Stimulated activated CD8-positive, alpha-beta memory T cell treated with anti-CD3 and anti-CD28 coated beads, Interleukin-4, amount 100 ng/mL, for 1 hour (primary cell): Measurements from ENCODE around the gene TMPRSS12.
"Not testable (repeated sequence)": the region's sequence is repeated elsewhere in the genome, so short reads cannot be mapped to it uniquely, and the experiment has no call there.

Experiments
- DNase-seq, 2 donors: peaks; one replicate each; pipeline ENCODE4 v3.0.0-alpha.2; 2020; ENCODE audit warnings: low read depth in 2 of 2, low spot score in 1 of 2

The TMPRSS12 gene, protein sequence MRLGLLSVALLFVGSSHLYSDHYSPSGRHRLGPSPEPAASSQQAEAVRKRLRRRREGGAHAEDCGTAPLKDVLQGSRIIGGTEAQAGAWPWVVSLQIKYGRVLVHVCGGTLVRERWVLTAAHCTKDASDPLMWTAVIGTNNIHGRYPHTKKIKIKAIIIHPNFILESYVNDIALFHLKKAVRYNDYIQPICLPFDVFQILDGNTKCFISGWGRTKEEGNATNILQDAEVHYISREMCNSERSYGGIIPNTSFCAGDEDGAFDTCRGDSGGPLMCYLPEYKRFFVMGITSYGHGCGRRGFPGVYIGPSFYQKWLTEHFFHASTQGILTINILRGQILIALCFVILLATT

GRCh38 chr12:50842637-50843493, at the start of gene TMPRSS12:
Gene TMPRSS12 (plus strand): TSS chr12:50842926. CDS start chr12:50842965, 39 bp downstream.
- DNase-seq: no peak

- no peak for DNase-seq
Measured at GRCh38 chr12:50799908-50800307, 42.8 kb upstream of the TMPRSS12 start.

- no peak for DNase-seq
Measured at GRCh38 chr12:50803230-50803875, 39.4 kb upstream of the TMPRSS12 start.

- no peak for DNase-seq
Measured at GRCh38 chr12:50806176-50806575, 36.5 kb upstream of the TMPRSS12 start.

DNA sequence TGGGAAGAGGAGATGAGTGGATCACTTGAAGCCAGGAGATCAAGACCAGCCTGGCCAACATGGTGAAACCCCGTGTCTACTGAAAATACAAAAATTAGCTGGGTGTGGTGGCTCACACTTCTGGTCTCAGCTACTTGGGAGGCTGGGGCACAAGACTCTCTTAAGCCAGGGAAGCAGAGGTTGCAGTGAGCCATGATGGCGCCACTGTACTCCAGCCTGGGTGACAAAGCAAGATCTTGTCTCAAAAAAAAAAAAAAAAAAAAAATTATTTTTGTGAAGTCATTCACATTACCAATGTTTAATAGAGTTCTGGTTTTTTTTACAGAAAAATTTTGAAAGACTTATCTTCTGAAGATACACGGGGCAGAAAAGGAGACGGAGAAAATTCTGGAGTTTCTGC, 33.6 kb upstream of the TMPRSS12 start:
- DNase-seq: not testable (repeated sequence)

- not testable (repeated sequence) for DNase-seq
Measured at GRCh38 chr12:50814921-50815320, 27.8 kb upstream of the TMPRSS12 start.

GRCh38 chr12:50820177-50820576, 22.5 kb upstream of the TMPRSS12 start:
- no peak for DNase-seq

DNA sequence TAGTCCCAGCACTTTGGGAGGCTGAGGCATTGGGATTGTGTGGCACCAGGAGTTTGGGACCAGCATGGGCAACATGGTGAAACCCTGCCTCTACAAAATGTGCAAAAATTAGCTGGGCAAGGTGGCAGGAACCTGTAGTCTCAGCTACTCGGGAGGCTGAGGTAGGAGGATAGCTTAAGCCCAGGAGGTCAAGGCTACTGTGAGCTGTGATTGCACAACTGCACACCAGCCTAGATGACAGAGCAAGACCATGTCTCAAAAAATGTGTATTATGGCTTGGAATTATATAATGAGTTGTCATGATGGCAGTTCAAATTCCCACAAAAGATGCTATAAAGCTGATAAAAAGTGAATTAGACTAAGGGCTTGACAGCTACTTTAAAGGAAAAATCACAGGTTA, 20.6 kb upstream of the TMPRSS12 start:
- DNase-seq: no peak

DNA sequence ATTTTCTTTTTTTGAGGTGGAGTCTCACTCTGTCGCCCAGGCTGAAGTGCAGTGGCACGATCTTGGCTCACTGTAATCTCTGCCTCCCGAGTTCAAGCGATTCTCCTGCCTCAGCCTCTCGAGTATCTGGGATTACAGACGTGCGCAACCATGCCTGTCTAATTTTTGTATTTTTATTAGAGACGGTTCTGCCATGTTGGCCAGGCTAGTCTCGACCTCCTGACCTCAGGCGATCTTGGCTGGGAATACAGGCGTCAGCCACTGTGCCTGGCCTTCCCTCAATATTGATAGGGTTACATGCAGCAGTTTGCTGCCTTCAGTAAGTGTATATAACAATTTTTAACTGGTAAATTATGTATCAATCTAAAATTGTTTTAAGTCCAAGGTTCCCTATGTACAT, 19.0 kb upstream of the TMPRSS12 start:
- not testable (repeated sequence) for DNase-seq

- DNase-seq: no peak
Measured at GRCh38 chr12:50824914-50825313, 17.8 kb upstream of the TMPRSS12 start.

GRCh38 chr12:50825372-50825838, 17.3 kb upstream of the TMPRSS12 start:
- no peak for DNase-seq

DNA sequence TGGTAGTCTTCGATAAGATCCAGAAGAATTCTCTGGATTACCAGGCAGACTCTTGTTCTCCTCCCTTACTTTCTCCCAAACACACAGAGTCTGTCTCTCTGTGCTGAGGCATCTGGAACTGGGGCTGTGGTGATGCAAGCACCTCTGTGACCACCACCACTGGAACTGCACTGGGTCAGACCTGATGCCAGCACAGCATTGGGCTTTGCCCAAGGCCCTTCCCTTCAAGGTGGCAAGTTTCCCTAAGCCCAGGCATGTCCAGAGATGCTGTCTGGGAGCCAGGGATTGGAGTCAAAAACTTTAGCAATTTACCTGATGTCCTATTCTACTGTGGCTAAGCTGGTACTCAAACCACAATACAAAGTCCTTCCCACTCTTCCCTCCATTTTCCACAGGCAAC, 14.6 kb upstream of the TMPRSS12 start:
- DNase-seq: no peak

DNA sequence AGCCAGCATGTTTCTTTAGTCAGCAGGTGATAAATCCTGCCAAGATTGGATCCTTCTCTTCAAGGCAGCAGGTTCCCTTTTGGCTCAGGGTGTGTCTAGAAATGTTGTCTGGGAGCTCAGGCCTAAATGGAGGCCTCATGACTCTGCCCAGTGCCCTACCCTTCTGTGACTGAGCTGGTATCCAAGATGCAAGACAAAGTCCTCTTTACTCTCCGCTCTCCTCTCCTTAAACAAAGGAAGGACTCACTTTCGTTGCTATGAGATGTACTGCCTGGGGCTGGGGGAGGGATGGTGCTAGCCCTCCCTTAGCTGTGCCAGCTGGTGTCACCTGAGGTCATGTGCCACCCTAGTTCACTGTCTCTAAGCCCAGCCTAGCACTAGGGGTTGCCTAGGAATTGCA, 13.8 kb upstream of the TMPRSS12 start:
- DNase-seq: no peak

DNA sequence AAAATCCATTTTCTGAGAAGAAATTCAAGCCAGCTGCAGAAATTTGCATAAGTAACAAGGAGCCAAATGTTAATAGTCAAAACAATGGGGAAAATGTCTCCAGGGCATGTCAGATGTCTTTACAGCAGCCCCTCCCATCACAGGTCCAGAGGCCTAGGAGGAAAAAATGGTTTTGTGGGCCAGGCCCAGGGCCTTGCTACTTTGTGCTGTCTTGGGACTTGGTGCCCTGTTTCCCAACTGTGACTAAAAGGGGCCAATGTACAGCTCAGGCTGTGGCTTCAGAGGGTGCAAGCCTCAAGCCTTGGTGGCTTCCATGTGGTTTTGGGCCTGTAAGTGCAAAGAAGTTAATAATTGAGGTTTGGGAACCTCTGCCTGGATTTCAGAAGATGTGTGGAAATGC, 8.9 kb upstream of the TMPRSS12 start:
- DNase-seq: not testable (repeated sequence)

GRCh38 chr12:50839042-50839441, 3.7 kb upstream of the TMPRSS12 start:
- DNase-seq: no peak

DNA sequence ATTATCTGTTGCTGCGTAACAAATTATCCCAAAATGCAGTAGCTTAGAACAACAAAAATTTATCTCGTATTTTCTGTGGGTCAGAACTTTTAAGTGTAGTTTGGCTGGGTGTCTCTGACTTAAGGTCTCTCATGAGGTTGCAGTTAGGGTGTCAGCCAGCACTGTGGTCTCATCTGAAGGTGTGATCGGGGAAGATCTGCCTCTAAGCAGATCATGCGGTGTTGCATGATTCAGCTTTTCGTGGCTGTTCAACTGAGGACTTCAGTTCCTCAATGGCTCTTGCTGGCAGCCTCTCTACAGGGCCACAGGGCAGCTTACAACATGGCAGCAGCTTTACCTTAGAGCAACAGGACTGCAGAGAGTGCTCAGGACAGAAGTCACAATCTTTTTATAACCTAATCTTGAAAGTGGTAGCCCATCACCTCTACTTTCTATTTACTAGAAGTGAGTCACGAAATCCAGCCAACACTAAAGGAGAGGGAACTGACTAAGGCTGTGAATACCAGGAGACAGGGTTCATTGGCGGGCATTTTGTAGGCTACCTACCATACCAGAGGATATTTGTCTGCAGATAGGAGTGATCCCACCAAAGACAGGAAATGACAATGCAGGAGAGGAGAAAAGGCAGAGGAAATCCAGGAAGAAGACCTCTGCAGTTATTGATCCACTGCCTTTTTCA, 1.8 kb upstream of the TMPRSS12 start:
- DNase-seq: no peak

- DNase-seq: no peak
Measured at GRCh38 chr12:50841716-50842531, 802 bp upstream of the TMPRSS12 start.

GRCh38 chr12:50845021-50845647, 2.4 kb downstream of the TMPRSS12 start:
- DNase-seq: no peak

- DNase-seq: no peak
Measured at GRCh38 chr12:50848963-50849362, 6.2 kb downstream of the TMPRSS12 start.

DNA sequence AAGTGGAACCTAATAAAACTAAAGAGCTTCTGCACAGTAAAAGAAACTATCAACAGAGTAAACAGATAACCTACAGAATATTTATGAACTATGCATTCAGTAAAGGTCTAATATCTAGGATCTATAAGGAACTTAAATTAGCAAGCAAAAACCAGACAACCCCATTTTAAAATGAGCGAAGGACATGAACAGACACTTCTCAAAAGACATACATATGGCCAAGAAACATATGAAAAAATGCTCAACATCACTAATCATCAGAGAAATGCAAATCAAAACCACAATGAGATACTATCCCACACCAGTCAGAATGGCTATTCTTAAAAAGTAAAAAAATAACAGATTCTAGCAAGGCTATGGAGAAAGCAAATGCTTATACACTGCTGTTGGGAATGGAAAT, 12.5 kb downstream of the TMPRSS12 start:
- DNase-seq: not testable (repeated sequence)
